Liver (tissue), 9 donors: Measurements from ENCODE around the gene CFAP410. TPM values are rescaled to one million over a fixed set of nuclear protein-coding genes. Genes with fewer than 3 reads are reported as not detected.

Experiments used
- DNase-seq: peaks from one replicate; pipeline ENCODE4 v3.0.0-alpha.2; 2017; ENCODE audit warnings: low spot score
- H3K27ac ChIP-seq, 2 donors: one replicate each; pipeline ENCODE4 v1.7.0; 2013; ENCODE audit warnings: inconsistent platforms in 2 of 2, low read length in 2 of 2, control low read depth in 1 of 2, low read depth in 1 of 2, mild to moderate bottlenecking in 1 of 2
- H3K27me3 ChIP-seq, 4 donors: one replicate each; pipeline versions ENCODE4 v1.6.1 to v1.7.0; 2013; ENCODE audit warnings: low read length in 3 of 4, inconsistent platforms in 1 of 4, mild to moderate bottlenecking in 1 of 4, moderate library complexity in 1 of 4; ENCODE audit not compliant: control insufficient read depth in 4 of 4, insufficient read depth in 4 of 4
- H3K36me3 ChIP-seq, 4 donors: one replicate each; pipeline versions ENCODE4 v1.6.1 to v1.7.0; 2013; ENCODE audit warnings: low read length in 3 of 4, mild to moderate bottlenecking in 3 of 4, low read depth in 1 of 4, moderate library complexity in 1 of 4; ENCODE audit not compliant: control insufficient read depth in 4 of 4, insufficient read depth in 3 of 4
- H3K4me1 ChIP-seq, 4 donors: one replicate each; pipeline versions ENCODE4 v1.6.1 to v1.7.0; 2013; ENCODE audit warnings: low read length in 3 of 4, mild to moderate bottlenecking in 3 of 4, moderate library complexity in 1 of 4; ENCODE audit not compliant: control insufficient read depth in 4 of 4, insufficient read depth in 4 of 4
- H3K4me3 ChIP-seq, 3 donors: one replicate each; pipeline versions ENCODE4 v1.6.1 to v1.7.0; 2013; ENCODE audit warnings: low read length in 3 of 3, control low read depth in 1 of 3, low read depth in 1 of 3, mild to moderate bottlenecking in 1 of 3
- H3K9ac ChIP-seq, 2 donors: one replicate each; pipeline ENCODE4 v1.7.0; 2013; ENCODE audit warnings: low read length in 2 of 2, mild to moderate bottlenecking in 2 of 2, moderate library complexity in 2 of 2, control low read depth in 1 of 2, low read depth in 1 of 2
- H3K9me3 ChIP-seq, 4 donors: one replicate each; pipeline versions ENCODE4 v1.6.1 to v1.7.0; 2013; ENCODE audit warnings: low read length in 3 of 4; ENCODE audit not compliant: control insufficient read depth in 4 of 4
- ATF3 ChIP-seq: IDR thresholded peaks from 2 replicates; pipeline ENCODE4 v1.6.1; 2016; ENCODE audit warnings: antibody characterized with exemption
- FOXA1 ChIP-seq: IDR thresholded peaks from 2 replicates; pipeline ENCODE4 v1.6.1; 2016; ENCODE audit warnings: antibody characterized with exemption
- FOXA2 ChIP-seq: IDR thresholded peaks from 2 replicates; pipeline ENCODE4 v1.6.1; 2016; ENCODE audit warnings: antibody characterized with exemption
- GABPA ChIP-seq, 2 donors: IDR thresholded peaks in 1 of 2; conservative IDR thresholded peaks in 1 of 2; 2 replicates each; pipeline ENCODE4 v1.6.1; 2016; ENCODE audit warnings: antibody characterized with exemption in 2 of 2, mild to moderate bottlenecking in 1 of 2, moderate library complexity in 1 of 2
- HNF4A ChIP-seq, 2 donors: conservative IDR thresholded peaks; 2 replicates each; pipeline ENCODE4 v1.6.1; 2016; ENCODE audit warnings: antibody characterized with exemption in 2 of 2, mild to moderate bottlenecking in 2 of 2
- JUND ChIP-seq, 2 donors: IDR thresholded peaks; 2 replicates each; pipeline ENCODE4 v1.6.1; 2016; ENCODE audit warnings: antibody characterized with exemption in 2 of 2
- NR2F2 ChIP-seq: IDR thresholded peaks from 2 replicates; pipeline ENCODE4 v1.6.1; 2016; ENCODE audit warnings: antibody characterized with exemption
- RAD21 ChIP-seq, 2 donors: IDR thresholded peaks; 2 replicates each; pipeline ENCODE4 v1.6.1; 2016; ENCODE audit warnings: antibody characterized with exemption in 2 of 2, mild to moderate bottlenecking in 2 of 2
- REST ChIP-seq: IDR thresholded peaks from 2 replicates; pipeline ENCODE4 v1.6.1; 2016; ENCODE audit warnings: antibody characterized with exemption, mild to moderate bottlenecking
- RXRA ChIP-seq, 2 donors: IDR thresholded peaks; 2 replicates each; pipeline ENCODE4 v1.6.1; 2017 to 2018; ENCODE audit warnings: antibody characterized with exemption in 2 of 2, mild to moderate bottlenecking in 1 of 2
- SP1 ChIP-seq: IDR thresholded peaks from 2 replicates; pipeline ENCODE4 v1.6.1; 2018; ENCODE audit warnings: antibody characterized with exemption, mild to moderate bottlenecking
- TAF1 ChIP-seq: conservative IDR thresholded peaks from 2 replicates; pipeline ENCODE4 v1.6.1; 2016; ENCODE audit warnings: antibody characterized with exemption, mild to moderate bottlenecking
- YY1 ChIP-seq: IDR thresholded peaks from 2 replicates; pipeline ENCODE4 v1.6.1; 2016; ENCODE audit warnings: antibody characterized with exemption, mild to moderate bottlenecking
- WGBS: extraction: QIAGEN DNeasy Blood & Tissue Kit; methylation state at CpG from one replicate; pipeline ENCODE4 v1.1.7; 2013; 5-methylcytosine and 5-hydroxymethylcytosine counted together
- polyA plus RNA-seq, 2 donors: library from polyadenylated mRNA; stranded (reverse) in 1 of 2; unstranded in 1 of 2; fragments of 200-250 nt in 1 of 2; fragments of >200 nt in 1 of 2; fragmentation: Nextera tagmentation in 1 of 2; extraction: Ambion mirVana in 1 of 2; gene quantifications; one replicate each; pipeline versions ENCODE4 v1.2.1 to v1.2.3, GENCODE V29; 2013 to 2015
- total RNA-seq, 2 donors: library from RNA; depleted of rRNA; stranded (reverse); fragments of >200 nt; gene quantifications; one replicate each; pipeline ENCODE4 v1.2.3, GENCODE V29; 2014
- TF ChIP-seq, protein P1 (sequence below): IDR thresholded peaks from 2 replicates; pipeline ENCODE4 v1.6.1; 2016; ENCODE audit warnings: antibody characterized with exemption
- TF ChIP-seq, protein P2 (sequence below): fragments of 150-350 bp; IDR thresholded peaks from 2 replicates; pipeline ENCODE4 v1.5.1; 2017; ENCODE audit warnings: improper control_type of control experiment, low read depth, low read length; ENCODE audit not compliant: missing input control
- TF ChIP-seq, protein P3 (sequence below): IDR thresholded peaks from 2 replicates; pipeline ENCODE4 v1.6.1; 2016; ENCODE audit warnings: antibody characterized with exemption
- donor health status: healthy.
- donor health status: healthy.
- donor health status: healthy.
- donor health status: healthy.
- donor health status: healthy.

CFAP410 gene
- total and polyA plus RNA-seq, 4 donors, result 7.9 to 16.3 (median 12.3) TPM

DNA sequence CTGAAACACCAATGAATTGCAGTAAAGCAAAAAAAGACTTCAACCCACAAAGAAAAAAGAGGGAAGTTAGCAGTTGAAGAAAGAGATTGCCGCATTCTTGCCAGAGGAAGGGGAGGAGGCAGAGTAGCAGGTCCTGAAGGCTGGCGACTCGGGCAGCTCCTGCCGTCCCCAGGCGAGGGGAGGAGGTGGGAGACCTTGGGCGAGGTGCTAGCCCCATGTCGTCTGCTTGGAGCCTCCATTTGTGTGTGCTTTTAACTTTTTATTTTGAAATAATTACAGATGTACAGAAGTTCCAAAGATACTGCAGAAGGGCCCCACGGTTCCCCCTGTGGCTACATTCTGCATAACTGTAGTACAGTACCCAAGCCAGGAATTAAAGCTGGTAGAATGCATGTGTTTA lies 21.0 kb upstream of the CFAP410 start:
- no peaks in the 10 kb centered on the region for H3K9me3 ChIP-seq
- H3K4me3 ChIP-seq, result no peak overlapping the region

More for the DNA sequence above, 21.0 kb upstream of the CFAP410 start:
- no peak for TF ChIP-seq REST
- TF ChIP-seq JUND (IDR thresholded peaks at IDR 0.05), result no peak
- TF ChIP-seq NR2F2, result no peak
- TF ChIP-seq TAF1, result no peak
- no peak for TF ChIP-seq SP1
- no peak for TF ChIP-seq YY1
- no peak for TF ChIP-seq FOXA2
- TF ChIP-seq RAD21 (IDR thresholded peaks at IDR 0.05), result no peak
- TF ChIP-seq, protein P1, sequence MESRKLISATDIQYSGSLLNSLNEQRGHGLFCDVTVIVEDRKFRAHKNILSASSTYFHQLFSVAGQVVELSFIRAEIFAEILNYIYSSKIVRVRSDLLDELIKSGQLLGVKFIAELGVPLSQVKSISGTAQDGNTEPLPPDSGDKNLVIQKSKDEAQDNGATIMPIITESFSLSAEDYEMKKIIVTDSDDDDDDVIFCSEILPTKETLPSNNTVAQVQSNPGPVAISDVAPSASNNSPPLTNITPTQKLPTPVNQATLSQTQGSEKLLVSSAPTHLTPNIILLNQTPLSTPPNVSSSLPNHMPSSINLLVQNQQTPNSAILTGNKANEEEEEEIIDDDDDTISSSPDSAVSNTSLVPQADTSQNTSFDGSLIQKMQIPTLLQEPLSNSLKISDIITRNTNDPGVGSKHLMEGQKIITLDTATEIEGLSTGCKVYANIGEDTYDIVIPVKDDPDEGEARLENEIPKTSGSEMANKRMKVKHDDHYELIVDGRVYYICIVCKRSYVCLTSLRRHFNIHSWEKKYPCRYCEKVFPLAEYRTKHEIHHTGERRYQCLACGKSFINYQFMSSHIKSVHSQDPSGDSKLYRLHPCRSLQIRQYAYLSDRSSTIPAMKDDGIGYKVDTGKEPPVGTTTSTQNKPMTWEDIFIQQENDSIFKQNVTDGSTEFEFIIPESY, result no peak
- no peak for TF ChIP-seq FOXA1
- TF ChIP-seq, protein P2, sequence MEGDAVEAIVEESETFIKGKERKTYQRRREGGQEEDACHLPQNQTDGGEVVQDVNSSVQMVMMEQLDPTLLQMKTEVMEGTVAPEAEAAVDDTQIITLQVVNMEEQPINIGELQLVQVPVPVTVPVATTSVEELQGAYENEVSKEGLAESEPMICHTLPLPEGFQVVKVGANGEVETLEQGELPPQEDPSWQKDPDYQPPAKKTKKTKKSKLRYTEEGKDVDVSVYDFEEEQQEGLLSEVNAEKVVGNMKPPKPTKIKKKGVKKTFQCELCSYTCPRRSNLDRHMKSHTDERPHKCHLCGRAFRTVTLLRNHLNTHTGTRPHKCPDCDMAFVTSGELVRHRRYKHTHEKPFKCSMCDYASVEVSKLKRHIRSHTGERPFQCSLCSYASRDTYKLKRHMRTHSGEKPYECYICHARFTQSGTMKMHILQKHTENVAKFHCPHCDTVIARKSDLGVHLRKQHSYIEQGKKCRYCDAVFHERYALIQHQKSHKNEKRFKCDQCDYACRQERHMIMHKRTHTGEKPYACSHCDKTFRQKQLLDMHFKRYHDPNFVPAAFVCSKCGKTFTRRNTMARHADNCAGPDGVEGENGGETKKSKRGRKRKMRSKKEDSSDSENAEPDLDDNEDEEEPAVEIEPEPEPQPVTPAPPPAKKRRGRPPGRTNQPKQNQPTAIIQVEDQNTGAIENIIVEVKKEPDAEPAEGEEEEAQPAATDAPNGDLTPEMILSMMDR, result no peak
- no peak for TF ChIP-seq RXRA (IDR thresholded peaks at IDR 0.05)
- TF ChIP-seq, protein P3, sequence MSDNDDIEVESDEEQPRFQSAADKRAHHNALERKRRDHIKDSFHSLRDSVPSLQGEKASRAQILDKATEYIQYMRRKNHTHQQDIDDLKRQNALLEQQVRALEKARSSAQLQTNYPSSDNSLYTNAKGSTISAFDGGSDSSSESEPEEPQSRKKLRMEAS, result no peak
- TF ChIP-seq HNF4A (conservative IDR thresholded peaks at IDR 0.05), result no peak
- TF ChIP-seq ATF3, result no peak
- TF ChIP-seq GABPA (IDR thresholded peaks at IDR 0.05 in 1 of 2, conservative IDR thresholded peaks at IDR 0.05 in 1 of 2), result no peak
- DNase-seq, result no peak
- Histone ChIP-seq H3K4me1 (no peaks in the 10 kb centered on the region), H3K27ac (no peak overlapping the region), H3K9ac (no peak overlapping the region), H3K27me3 (no peaks in the 10 kb centered on the region), H3K36me3 (no peaks in the 10 kb centered on the region)
- WGBS, result 65% methylated on average over 8 of the region's 8 CpGs
